ENCODE results near the gene GBE1.

Gene GBE1

DNA sequence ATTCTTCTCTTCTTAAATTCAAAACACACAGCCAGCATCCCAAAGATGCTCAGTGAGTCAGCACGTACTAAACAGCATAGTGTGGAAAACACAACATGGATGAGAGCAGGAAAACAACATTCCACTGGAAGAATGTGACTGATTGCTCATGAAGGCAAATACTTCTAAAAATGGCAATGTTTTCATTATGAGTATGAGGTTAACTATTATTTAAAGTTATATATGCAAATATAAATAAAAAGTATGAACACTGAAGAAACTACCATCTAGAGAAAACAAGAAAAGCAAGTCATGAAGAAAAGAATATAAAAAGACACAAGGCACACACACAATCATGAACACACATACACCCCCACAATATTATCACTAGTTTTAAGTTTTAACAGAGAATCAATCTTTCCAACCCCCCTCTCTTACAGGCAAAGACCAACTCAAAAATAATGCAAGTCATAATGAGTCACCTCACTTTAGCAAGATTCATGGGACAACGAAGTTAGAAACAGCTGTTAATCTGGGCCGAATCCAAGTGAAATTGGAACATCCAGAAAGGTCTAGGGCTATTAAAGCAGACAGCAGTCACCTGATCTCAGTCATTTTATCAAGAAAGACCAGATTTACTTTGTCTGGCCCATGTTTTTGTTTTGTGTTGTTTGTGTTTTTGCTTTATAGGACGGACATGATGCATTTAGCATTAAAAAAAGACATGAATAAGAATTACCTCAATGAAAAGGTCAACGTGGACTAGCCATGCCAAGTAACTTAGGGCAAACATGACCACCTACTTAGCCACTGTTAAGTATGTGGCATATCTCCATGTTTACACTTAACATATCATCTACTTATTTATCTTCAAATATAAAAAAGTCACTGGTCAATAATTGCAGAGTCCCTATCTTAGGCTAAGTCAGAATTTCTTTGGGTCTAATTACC lies 18.1 kb downstream of the GBE1 start:
- no peaks in the 10 kb centered on the region for H3K9me2 ChIP-seq (replicated peaks; ENCODE audit: low read depth, low read length)
- H3K9me3 ChIP-seq (ENCODE audit: insufficient read depth, low read depth, low read length), result no peaks in the 10 kb centered on the region
- H3K4me2 ChIP-seq (ENCODE audit: low read depth, low read length, poor library complexity, severe bottlenecking), result no peak overlapping the region
- H2AFZ ChIP-seq (ENCODE audit: low read length), result no peak overlapping the region
- H3K9ac ChIP-seq (ENCODE audit: low read depth, low read length, poor library complexity, severe bottlenecking), result no peak overlapping the region
- H3F3A ChIP-seq (ENCODE audit: low read depth), result no peaks in the 10 kb centered on the region
- peaks cover 22% of the 10 kb centered on the region; the same call in 1 of the 2 replicates for H3K36me3 ChIP-seq (ENCODE audit: insufficient read depth, low read length)
- H3K4me3 ChIP-seq (ENCODE audit: low read length, poor library complexity, severe bottlenecking), result no peak overlapping the region
- H3K27me3 ChIP-seq (ENCODE audit: insufficient read depth, low read length, poor library complexity, severe bottlenecking), result no peaks in the 10 kb centered on the region
- TF ChIP-seq, protein P1, sequence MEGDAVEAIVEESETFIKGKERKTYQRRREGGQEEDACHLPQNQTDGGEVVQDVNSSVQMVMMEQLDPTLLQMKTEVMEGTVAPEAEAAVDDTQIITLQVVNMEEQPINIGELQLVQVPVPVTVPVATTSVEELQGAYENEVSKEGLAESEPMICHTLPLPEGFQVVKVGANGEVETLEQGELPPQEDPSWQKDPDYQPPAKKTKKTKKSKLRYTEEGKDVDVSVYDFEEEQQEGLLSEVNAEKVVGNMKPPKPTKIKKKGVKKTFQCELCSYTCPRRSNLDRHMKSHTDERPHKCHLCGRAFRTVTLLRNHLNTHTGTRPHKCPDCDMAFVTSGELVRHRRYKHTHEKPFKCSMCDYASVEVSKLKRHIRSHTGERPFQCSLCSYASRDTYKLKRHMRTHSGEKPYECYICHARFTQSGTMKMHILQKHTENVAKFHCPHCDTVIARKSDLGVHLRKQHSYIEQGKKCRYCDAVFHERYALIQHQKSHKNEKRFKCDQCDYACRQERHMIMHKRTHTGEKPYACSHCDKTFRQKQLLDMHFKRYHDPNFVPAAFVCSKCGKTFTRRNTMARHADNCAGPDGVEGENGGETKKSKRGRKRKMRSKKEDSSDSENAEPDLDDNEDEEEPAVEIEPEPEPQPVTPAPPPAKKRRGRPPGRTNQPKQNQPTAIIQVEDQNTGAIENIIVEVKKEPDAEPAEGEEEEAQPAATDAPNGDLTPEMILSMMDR (conservative IDR thresholded peaks at IDR 0.05; ENCODE audit: low read length), result no peak
- no peak for TF ChIP-seq EZH2phosphoT487 (IDR thresholded peaks at IDR 0.05; ENCODE audit: borderline replicate concordance)
- peaks cover 91% of the 10 kb centered on the region for H3K79me2 ChIP-seq (ENCODE audit: insufficient read depth, low read length)
- H4K20me1 ChIP-seq (ENCODE audit: insufficient read depth, low read length, poor library complexity, severe bottlenecking), result peaks cover 27% of the 10 kb centered on the region
- H3K4me1 ChIP-seq (ENCODE audit: insufficient read depth, low read length, poor library complexity, severe bottlenecking), result peaks cover 15% of the 10 kb centered on the region

DNA sequence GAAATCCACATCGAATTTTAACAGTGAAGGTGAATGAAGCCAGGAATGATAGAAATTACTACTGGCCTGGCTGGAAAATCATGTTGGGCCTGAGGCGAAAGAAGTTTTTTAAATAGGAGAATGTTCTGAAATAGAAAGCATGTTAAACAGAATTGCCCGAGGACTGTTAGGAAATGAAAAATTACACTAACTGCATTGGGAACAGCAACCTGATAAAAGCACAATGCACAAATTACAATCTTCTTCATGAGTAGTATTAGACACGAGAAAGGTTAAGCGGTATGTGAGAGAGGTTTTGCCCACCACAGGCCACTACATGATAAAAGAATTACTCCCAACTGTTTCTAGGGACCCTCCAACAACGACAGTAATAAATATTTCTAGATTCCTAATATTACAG lies 18.9 kb downstream of the GBE1 start:
- TF ChIP-seq EZH2phosphoT487 (IDR thresholded peaks at IDR 0.05; ENCODE audit: borderline replicate concordance), result no peak
- TF ChIP-seq, protein P1 (conservative IDR thresholded peaks at IDR 0.05; ENCODE audit: low read length), result no peak
- Histone ChIP-seq H3K36me3 (ENCODE audit: insufficient read depth, low read length) (peaks cover 22% of the 10 kb centered on the region; the same call in 1 of the 2 replicates), H3K9me2 (replicated peaks; ENCODE audit: low read depth, low read length) (no peaks in the 10 kb centered on the region), H3K79me2 (ENCODE audit: insufficient read depth, low read length) (peaks cover 84% of the 10 kb centered on the region), H2AFZ (ENCODE audit: low read length) (no peak overlapping the region), H3K4me1 (ENCODE audit: insufficient read depth, low read length, poor library complexity, severe bottlenecking) (peaks cover 15% of the 10 kb centered on the region), H3K9me3 (ENCODE audit: insufficient read depth, low read depth, low read length) (no peaks in the 10 kb centered on the region), H3K4me2 (ENCODE audit: low read depth, low read length, poor library complexity, severe bottlenecking) (no peak overlapping the region), H4K20me1 (ENCODE audit: insufficient read depth, low read length, poor library complexity, severe bottlenecking) (peaks cover 27% of the 10 kb centered on the region), H3K27me3 (ENCODE audit: insufficient read depth, low read length, poor library complexity, severe bottlenecking) (no peaks in the 10 kb centered on the region), H3K4me3 (ENCODE audit: low read length, poor library complexity, severe bottlenecking) (no peak overlapping the region), H3K9ac (ENCODE audit: low read depth, low read length, poor library complexity, severe bottlenecking) (no peak overlapping the region), H3F3A (ENCODE audit: low read depth) (no peaks in the 10 kb centered on the region)

DNA sequence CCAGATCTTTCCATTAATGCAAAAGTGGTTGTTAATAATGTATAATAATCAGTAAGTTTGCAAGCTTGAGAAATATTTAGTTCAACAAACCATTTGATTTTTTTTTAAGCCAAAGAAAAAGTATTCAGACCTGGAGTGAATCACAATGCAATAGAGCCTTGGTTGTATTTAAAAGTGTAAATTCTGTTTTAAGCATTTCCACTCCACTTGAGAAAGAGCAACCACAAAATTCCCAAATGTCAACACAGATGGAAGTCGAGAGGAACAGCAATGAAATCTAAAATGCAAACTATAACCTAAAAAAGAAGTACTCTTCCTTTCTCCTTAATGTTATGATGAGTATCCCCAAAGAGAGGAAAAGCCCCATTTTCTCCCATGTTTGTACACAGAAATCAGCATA lies 20.2 kb downstream of the GBE1 start:
- H3K4me3 ChIP-seq (ENCODE audit: low read length, poor library complexity, severe bottlenecking), result no peak overlapping the region
- H3F3A ChIP-seq (ENCODE audit: low read depth), result no peaks in the 10 kb centered on the region
- no peak overlapping the region for H2AFZ ChIP-seq (ENCODE audit: low read length)
- H3K9me3 ChIP-seq (ENCODE audit: insufficient read depth, low read depth, low read length), result no peaks in the 10 kb centered on the region
- H4K20me1 ChIP-seq (ENCODE audit: insufficient read depth, low read length, poor library complexity, severe bottlenecking), result peaks cover 29% of the 10 kb centered on the region
- peaks cover 21% of the 10 kb centered on the region for H3K4me1 ChIP-seq (ENCODE audit: insufficient read depth, low read length, poor library complexity, severe bottlenecking)
- H3K27me3 ChIP-seq (ENCODE audit: insufficient read depth, low read length, poor library complexity, severe bottlenecking), result no peaks in the 10 kb centered on the region
- peaks cover 78% of the 10 kb centered on the region for H3K79me2 ChIP-seq (ENCODE audit: insufficient read depth, low read length)
- no peaks in the 10 kb centered on the region for H3K9me2 ChIP-seq (replicated peaks; ENCODE audit: low read depth, low read length)
- H3K4me2 ChIP-seq (ENCODE audit: low read depth, low read length, poor library complexity, severe bottlenecking), result no peak overlapping the region
- no peak overlapping the region for H3K9ac ChIP-seq (ENCODE audit: low read depth, low read length, poor library complexity, severe bottlenecking)
- peaks cover 11% of the 10 kb centered on the region; the same call in 1 of the 2 replicates for H3K36me3 ChIP-seq (ENCODE audit: insufficient read depth, low read length)
- no peak for TF ChIP-seq EZH2phosphoT487 (IDR thresholded peaks at IDR 0.05; ENCODE audit: borderline replicate concordance)
- TF ChIP-seq, protein P1 (conservative IDR thresholded peaks at IDR 0.05; ENCODE audit: low read length), result no peak

Measured in Loucy (cell line).